HFF-Myc (cell line): ENCODE data around the gene EPG5.
"Not testable (repeated sequence)": the region's sequence is repeated elsewhere in the genome, so short reads cannot be mapped to it uniquely, and the experiment has no call there.

Experiments used
- DNase-seq: peaks from one replicate; pipeline ENCODE4 v3.0.0-alpha.2; 2011; ENCODE audit warnings: low read depth; ENCODE audit errors: extremely low read depth
- H3K4me3 ChIP-seq: replicated peaks from 2 replicates; pipeline ENCODE4 v1.5.1; 2011; ENCODE audit warnings: low read depth, mild to moderate bottlenecking, control low read depth, low read length
- CTCF ChIP-seq: IDR thresholded peaks from 2 replicates; pipeline ENCODE4 v1.5.1; 2012; ENCODE audit warnings: mild to moderate bottlenecking, low read depth, low read length, control low read depth; ENCODE audit errors: missing control alignments

Gene EPG5

GRCh38 chr18:45980229-45980628, 13.1 kb upstream of the EPG5 start:
- H3K4me3 ChIP-seq: no peak overlapping the region
- no peak for TF ChIP-seq CTCF
- no peak for DNase-seq

- no peak for TF ChIP-seq CTCF
- DNase-seq: no peak
Observed at GRCh38 chr18:45978084-45978483, 11.0 kb upstream of the EPG5 start.

GRCh38 chr18:45976974-45977373, 9.8 kb upstream of the EPG5 start:
- no peak overlapping the region for H3K4me3 ChIP-seq
- DNase-seq: no peak
- TF ChIP-seq CTCF: no peak

More at GRCh38 chr18:45978084-45978483, 11.0 kb upstream of the EPG5 start:
- no peak overlapping the region for H3K4me3 ChIP-seq

- no peak overlapping the region for H3K4me3 ChIP-seq
- no peak for TF ChIP-seq CTCF
- no peak for DNase-seq
Observed at GRCh38 chr18:45976566-45976965, 9.4 kb upstream of the EPG5 start.

GRCh38 chr18:45974088-45974536, 7.0 kb upstream of the EPG5 start:
- peak; percentile 72 for TF ChIP-seq CTCF
- peak; percentile 62 for DNase-seq
- H3K4me3 ChIP-seq: no peak overlapping the region

- H3K4me3 ChIP-seq, DNase-seq: not testable (repeated sequence)
Observed at GRCh38 chr18:45964913-45965312, 2.2 kb downstream of the EPG5 start.

GRCh38 chr18:45962866-45963265, 4.3 kb downstream of the EPG5 start:
- DNase-seq: no peak
- no peak overlapping the region for H3K4me3 ChIP-seq
- no peak for TF ChIP-seq CTCF
